WTC11 (cell line): ENCODE results near the gene IZUMO1.
"Not testable (repeated sequence)": the region's sequence is repeated elsewhere in the genome, so short reads cannot be mapped to it uniquely, and the experiment has no call there.

Source experiments
- CBFB ChIP-seq: sonication (generic); formaldehyde crosslinking; IDR thresholded peaks from 2 replicates; pipeline ENCODE4 v1.8.1; 2022; ENCODE audit warnings: mild to moderate bottlenecking, low read depth, missing genetic modification reagents
- NR2C2 ChIP-seq: sonication (generic); formaldehyde crosslinking; IDR thresholded peaks from 2 replicates; pipeline ENCODE4 v1.8.0; 2022; ENCODE audit warnings: mild to moderate bottlenecking, missing genetic modification reagents
- NR3C1 ChIP-seq: sonication (generic); formaldehyde crosslinking; conservative IDR thresholded peaks from 2 replicates; pipeline ENCODE4 v1.8.1; 2023; ENCODE audit warnings: low read depth, mild to moderate bottlenecking, missing genetic modification reagents
- ZBTB21 ChIP-seq: sonication (generic); formaldehyde crosslinking; IDR thresholded peaks from 2 replicates; pipeline ENCODE4 v1.8.1; 2023; ENCODE audit warnings: mild to moderate bottlenecking, missing genetic modification reagents, borderline replicate concordance
- ZNF232 ChIP-seq: sonication (generic); formaldehyde crosslinking; IDR thresholded peaks from 2 replicates; pipeline ENCODE4 v1.8.0; 2022; ENCODE audit warnings: mild to moderate bottlenecking, missing genetic modification reagents
- ZNF671 ChIP-seq: fragments of 250-450 bp; sonication (Bioruptor Pico); IDR thresholded peaks from 2 replicates; pipeline ENCODE4 v1.8.0; 2021; ENCODE audit warnings: mild to moderate bottlenecking
- TF ChIP-seq, protein P1 (sequence below): fragments of 200-600 bp; IDR thresholded peaks from 2 replicates; pipeline ENCODE4 v1.8.0; 2022; ENCODE audit warnings: antibody characterized with exemption
- TF ChIP-seq, protein P2 (sequence below): sonication (generic); formaldehyde crosslinking; IDR thresholded peaks from 2 replicates; pipeline ENCODE4 v1.8.1; 2023; ENCODE audit warnings: mild to moderate bottlenecking, missing genetic modification reagents, moderate library complexity

- not testable (repeated sequence) for TF ChIP-seq NR3C1 (CRISPR knock-in tag); CBFB (CRISPR knock-in tag); ZNF232 (CRISPR knock-in tag); NR2C2; ZBTB21; ZNF671 (CRISPR knock-in tag)
- TF ChIP-seq, protein P1, sequence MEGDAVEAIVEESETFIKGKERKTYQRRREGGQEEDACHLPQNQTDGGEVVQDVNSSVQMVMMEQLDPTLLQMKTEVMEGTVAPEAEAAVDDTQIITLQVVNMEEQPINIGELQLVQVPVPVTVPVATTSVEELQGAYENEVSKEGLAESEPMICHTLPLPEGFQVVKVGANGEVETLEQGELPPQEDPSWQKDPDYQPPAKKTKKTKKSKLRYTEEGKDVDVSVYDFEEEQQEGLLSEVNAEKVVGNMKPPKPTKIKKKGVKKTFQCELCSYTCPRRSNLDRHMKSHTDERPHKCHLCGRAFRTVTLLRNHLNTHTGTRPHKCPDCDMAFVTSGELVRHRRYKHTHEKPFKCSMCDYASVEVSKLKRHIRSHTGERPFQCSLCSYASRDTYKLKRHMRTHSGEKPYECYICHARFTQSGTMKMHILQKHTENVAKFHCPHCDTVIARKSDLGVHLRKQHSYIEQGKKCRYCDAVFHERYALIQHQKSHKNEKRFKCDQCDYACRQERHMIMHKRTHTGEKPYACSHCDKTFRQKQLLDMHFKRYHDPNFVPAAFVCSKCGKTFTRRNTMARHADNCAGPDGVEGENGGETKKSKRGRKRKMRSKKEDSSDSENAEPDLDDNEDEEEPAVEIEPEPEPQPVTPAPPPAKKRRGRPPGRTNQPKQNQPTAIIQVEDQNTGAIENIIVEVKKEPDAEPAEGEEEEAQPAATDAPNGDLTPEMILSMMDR = not testable (repeated sequence)
- TF ChIP-seq, protein P2, sequence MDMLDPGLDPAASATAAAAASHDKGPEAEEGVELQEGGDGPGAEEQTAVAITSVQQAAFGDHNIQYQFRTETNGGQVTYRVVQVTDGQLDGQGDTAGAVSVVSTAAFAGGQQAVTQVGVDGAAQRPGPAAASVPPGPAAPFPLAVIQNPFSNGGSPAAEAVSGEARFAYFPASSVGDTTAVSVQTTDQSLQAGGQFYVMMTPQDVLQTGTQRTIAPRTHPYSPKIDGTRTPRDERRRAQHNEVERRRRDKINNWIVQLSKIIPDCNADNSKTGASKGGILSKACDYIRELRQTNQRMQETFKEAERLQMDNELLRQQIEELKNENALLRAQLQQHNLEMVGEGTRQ = not testable (repeated sequence)
Observed at GRCh38 chr19:48787331-48787730, 40.6 kb upstream of the IZUMO1 start.
